Progenitor cell of endocrine pancreas (in vitro differentiated cells): ENCODE measurements around the gene MAP3K15. TPM values are rescaled to one million over a fixed set of nuclear protein-coding genes. Genes with fewer than 3 reads are reported as not detected.

Experiments used
- DNase-seq: peaks from one replicate; pipeline ENCODE4 v3.0.0; 2021; ENCODE audit warnings: low spot score; ENCODE audit not compliant: unreplicated experiment
- H3K27ac Mint-ChIP-seq: 2 replicates; pipeline ENCODE4 v1.8.0; 2021; ENCODE audit warnings: mild to moderate bottlenecking, moderate library complexity, mixed read lengths
- H3K27me3 Mint-ChIP-seq: 2 replicates; pipeline ENCODE4 v1.8.0; 2021; ENCODE audit warnings: mixed read lengths
- H3K36me3 Mint-ChIP-seq: 2 replicates; pipeline ENCODE4 v1.8.0; 2022; ENCODE audit warnings: mixed read lengths; ENCODE audit not compliant: insufficient read depth
- H3K4me1 Mint-ChIP-seq: 2 replicates; pipeline ENCODE4 v1.8.0; 2021; ENCODE audit warnings: low read depth, mixed read lengths
- H3K4me3 Mint-ChIP-seq: 2 replicates; pipeline ENCODE4 v1.8.0; 2021; ENCODE audit warnings: low read depth, mild to moderate bottlenecking, moderate library complexity, mixed read lengths
- H3K9me3 Mint-ChIP-seq: 2 replicates; pipeline ENCODE4 v1.8.0; 2021; ENCODE audit warnings: low read depth, mixed read lengths
- CTCF ChIP-seq: fragments of 200-600 bp; sonication (generic); IDR thresholded peaks from one replicate; pipeline ENCODE4 v1.5.0; 2021; ENCODE audit warnings: antibody characterized with exemption, mild to moderate bottlenecking; ENCODE audit not compliant: unreplicated experiment
- total RNA-seq: library from RNA; stranded (reverse); gene quantifications from 2 replicates; pipeline ENCODE4 v1.2.1, GENCODE V29; 2021

MAP3K15 gene
- total RNA-seq, 1 donor from 2014 or later: 5.1 TPM

- Mint-ChIP-seq H3K4me1 (no peaks in the 10 kb centered on the region), H3K4me3 (no peak overlapping the region), H3K36me3 (peaks cover 8% of the 10 kb centered on the region), H3K9me3 (peaks cover 38% of the 10 kb centered on the region), H3K27me3 (no peaks in the 10 kb centered on the region), H3K27ac (no peak overlapping the region)
- no peak for DNase-seq
- TF ChIP-seq CTCF: no peak
Observed at GRCh38 chrX:19543951-19544381, 28.7 kb upstream of the MAP3K15 start.

- peaks cover 34% of the 10 kb centered on the region for H3K9me3 Mint-ChIP-seq
- H3K27ac Mint-ChIP-seq: no peak overlapping the region
- TF ChIP-seq CTCF: no peak
- no peak overlapping the region for H3K4me3 Mint-ChIP-seq
- no peak for DNase-seq
- H3K27me3 Mint-ChIP-seq: no peaks in the 10 kb centered on the region
- H3K4me1 Mint-ChIP-seq: no peaks in the 10 kb centered on the region
- peaks cover 8% of the 10 kb centered on the region for H3K36me3 Mint-ChIP-seq
Observed at GRCh38 chrX:19543020-19543715, 27.9 kb upstream of the MAP3K15 start.

- DNase-seq: no peak
- Mint-ChIP-seq H3K4me1 (no peaks in the 10 kb centered on the region), H3K9me3 (peaks cover 31% of the 10 kb centered on the region), H3K27ac (no peak overlapping the region), H3K36me3 (peaks cover 4% of the 10 kb centered on the region), H3K4me3 (no peak overlapping the region), H3K27me3 (no peaks in the 10 kb centered on the region)
- TF ChIP-seq CTCF: no peak
Observed at GRCh38 chrX:19541931-19542330, 26.6 kb upstream of the MAP3K15 start.

- peaks cover 4% of the 10 kb centered on the region for H3K36me3 Mint-ChIP-seq
- H3K9me3 Mint-ChIP-seq: peaks cover 28% of the 10 kb centered on the region
- TF ChIP-seq CTCF: no peak
- no peaks in the 10 kb centered on the region for H3K4me1 Mint-ChIP-seq
- no peak for DNase-seq
- H3K4me3 Mint-ChIP-seq: no peak overlapping the region
- no peak overlapping the region for H3K27ac Mint-ChIP-seq
- H3K27me3 Mint-ChIP-seq: no peaks in the 10 kb centered on the region
Observed at GRCh38 chrX:19541196-19541595, 25.9 kb upstream of the MAP3K15 start.

- Mint-ChIP-seq H3K27me3 (no peaks in the 10 kb centered on the region), H3K4me3 (no peak overlapping the region), H3K9me3 (peaks cover 22% of the 10 kb centered on the region), H3K36me3 (peaks cover 4% of the 10 kb centered on the region), H3K4me1 (no peaks in the 10 kb centered on the region), H3K27ac (no peak overlapping the region)
- no peak for TF ChIP-seq CTCF
- DNase-seq: no peak
Observed at GRCh38 chrX:19540076-19540475, 24.8 kb upstream of the MAP3K15 start.
